GM12878 (cell line): ENCODE data around the gene SYCE1L. TPM values are rescaled to one million over a fixed set of nuclear protein-coding genes. Genes with fewer than 3 reads are reported as not detected.

Source experiments
- CBX3 ChIP-seq: fragments of 200-600 bp; sonication (generic); IDR thresholded peaks from 2 replicates; pipeline ENCODE4 v1.6.1; 2016; ENCODE audit warnings: low read depth, borderline replicate concordance
- CEBPB ChIP-seq, 2 experiments: fragments of 150-350 bp in 1 of 2; IDR thresholded peaks; 2 replicates each; pipeline ENCODE4 v1.6.1; 2012 to 2014; ENCODE audit warnings: low read depth in 2 of 2, low read length in 2 of 2, borderline replicate concordance in 1 of 2, inconsistent platforms in 1 of 2
- CHD4 ChIP-seq: fragments of 200-600 bp; sonication (generic); IDR thresholded peaks from 2 replicates; pipeline ENCODE4 v1.6.1; 2016; ENCODE audit warnings: mild to moderate bottlenecking
- CREM ChIP-seq: IDR thresholded peaks from 2 replicates; pipeline ENCODE4 v1.6.1; 2014; ENCODE audit warnings: antibody characterized with exemption, low read depth
- EP300 ChIP-seq, 2 experiments: fragments of 150-350 bp in 1 of 2; IDR thresholded peaks; 2 replicates each; pipeline ENCODE4 v1.6.1; 2011 to 2012; ENCODE audit warnings: low read depth in 2 of 2, low read length in 2 of 2, borderline replicate concordance in 1 of 2, improper control_type of control experiment in 1 of 2, inconsistent platforms in 1 of 2; ENCODE audit not compliant: control insufficient read depth in 1 of 2
- FOXM1 ChIP-seq: IDR thresholded peaks from 2 replicates; pipeline ENCODE4 v1.6.1; 2012; ENCODE audit warnings: low read depth, mild to moderate bottlenecking, inconsistent platforms, low read length, moderate library complexity
- HDGF ChIP-seq: fragments of 450-650 bp; IDR thresholded peaks from 2 replicates; pipeline ENCODE4 v1.6.1; 2016; ENCODE audit warnings: antibody characterized with exemption
- IRF4 ChIP-seq: IDR thresholded peaks from 2 replicates; pipeline ENCODE4 v1.6.1; 2011; ENCODE audit warnings: low read depth, low read length
- JUNB ChIP-seq: IDR thresholded peaks from 2 replicates; pipeline ENCODE4 v1.6.1; 2016; ENCODE audit warnings: antibody characterized with exemption, mild to moderate bottlenecking
- JUND ChIP-seq: IDR thresholded peaks from 2 replicates; pipeline ENCODE4 v1.6.1; 2012; ENCODE audit warnings: low read depth, mild to moderate bottlenecking, low read length, improper control_type of control experiment, moderate library complexity
- MTA2 ChIP-seq: fragments of 450-650 bp; IDR thresholded peaks from 2 replicates; pipeline ENCODE4 v1.6.1; 2016; ENCODE audit warnings: low read depth, mild to moderate bottlenecking, moderate library complexity
- MYC ChIP-seq: IDR thresholded peaks from 2 replicates; pipeline ENCODE4 v1.6.1; 2011; ENCODE audit warnings: mild to moderate bottlenecking, low read length, moderate library complexity, inconsistent platforms; ENCODE audit not compliant: insufficient read depth, insufficient replicate concordance, insufficient read length, severe bottlenecking
- PAX5 ChIP-seq: IDR thresholded peaks from 2 replicates; pipeline ENCODE4 v1.6.1; 2011; ENCODE audit warnings: low read depth, low read length, borderline replicate concordance
- STAT3 ChIP-seq: IDR thresholded peaks from 2 replicates; pipeline ENCODE4 v1.6.1; 2011; ENCODE audit warnings: low read depth, low read length, improper control_type of control experiment
- SUPT20H ChIP-seq: IDR thresholded peaks from 2 replicates; pipeline ENCODE4 v1.6.1; 2011; ENCODE audit warnings: low read depth, mild to moderate bottlenecking, low read length, moderate library complexity, borderline replicate concordance; ENCODE audit not compliant: control insufficient read depth
- TCF3 ChIP-seq: IDR thresholded peaks from 2 replicates; pipeline ENCODE4 v1.6.1; 2012; ENCODE audit warnings: low read depth, mild to moderate bottlenecking, low read length, borderline replicate concordance; ENCODE audit not compliant: insufficient read depth
- ZBED1 ChIP-seq: IDR thresholded peaks from 2 replicates; pipeline ENCODE4 v1.6.1; 2016; ENCODE audit warnings: borderline replicate concordance
- polyA plus RNA-seq, 11 experiments: library from polyadenylated mRNA; depleted of rRNA in 4 of 11; unstranded in 6 of 11; stranded (reverse) in 5 of 11; fragments of >200 nt; fragmentation: Nextera tagmentation in 4 of 11; fragmentation: Illumina TruSeq in 1 of 11; extraction: Ambion mirVana in 4 of 11; extraction: Trizol in 1 of 11; gene quantifications; 1 replicate in 1 of 11; 2 replicates in 10 of 11; pipeline versions ENCODE4 v1.2.1 to v1.2.3, GENCODE V29; 2011 to 2016; ENCODE audit warnings: inconsistent platforms in 2 of 11, missing spikeins in 2 of 11, low read depth in 1 of 11
- total RNA-seq, 4 experiments: library from RNA; depleted of rRNA in 3 of 4; stranded (reverse); fragments of >200 nt in 3 of 4; fragmentation: Illumina TruSeq in 1 of 4; extraction: Trizol in 1 of 4; gene quantifications; 2 replicates each; pipeline versions ENCODE4 v1.2.1 to v1.2.3, GENCODE V29; 2013 to 2021
- TF ChIP-seq, protein P1 (sequence below): fragments of 450-650 bp; IDR thresholded peaks from 2 replicates; pipeline ENCODE4 v1.6.1; 2017; ENCODE audit warnings: low read depth, mild to moderate bottlenecking, moderate library complexity
- TF ChIP-seq, protein P2 (sequence below): fragments of 450-650 bp; IDR thresholded peaks from 2 replicates; pipeline ENCODE4 v1.6.1; 2016; ENCODE audit warnings: mild to moderate bottlenecking, moderate library complexity, borderline replicate concordance
- TF ChIP-seq, protein P3 (sequence below): fragments of 450-650 bp; IDR thresholded peaks from 2 replicates; pipeline ENCODE4 v1.6.1; 2017; ENCODE audit warnings: mild to moderate bottlenecking, moderate library complexity

SYCE1L gene
- total and polyA plus RNA-seq, 10 of the 15 experiments (the other 5 are each of a cell fraction or from before 2014, with no cell fraction given): 0.35 to 4.6 (median 0.91) TPM; not detected in 5

DNA sequence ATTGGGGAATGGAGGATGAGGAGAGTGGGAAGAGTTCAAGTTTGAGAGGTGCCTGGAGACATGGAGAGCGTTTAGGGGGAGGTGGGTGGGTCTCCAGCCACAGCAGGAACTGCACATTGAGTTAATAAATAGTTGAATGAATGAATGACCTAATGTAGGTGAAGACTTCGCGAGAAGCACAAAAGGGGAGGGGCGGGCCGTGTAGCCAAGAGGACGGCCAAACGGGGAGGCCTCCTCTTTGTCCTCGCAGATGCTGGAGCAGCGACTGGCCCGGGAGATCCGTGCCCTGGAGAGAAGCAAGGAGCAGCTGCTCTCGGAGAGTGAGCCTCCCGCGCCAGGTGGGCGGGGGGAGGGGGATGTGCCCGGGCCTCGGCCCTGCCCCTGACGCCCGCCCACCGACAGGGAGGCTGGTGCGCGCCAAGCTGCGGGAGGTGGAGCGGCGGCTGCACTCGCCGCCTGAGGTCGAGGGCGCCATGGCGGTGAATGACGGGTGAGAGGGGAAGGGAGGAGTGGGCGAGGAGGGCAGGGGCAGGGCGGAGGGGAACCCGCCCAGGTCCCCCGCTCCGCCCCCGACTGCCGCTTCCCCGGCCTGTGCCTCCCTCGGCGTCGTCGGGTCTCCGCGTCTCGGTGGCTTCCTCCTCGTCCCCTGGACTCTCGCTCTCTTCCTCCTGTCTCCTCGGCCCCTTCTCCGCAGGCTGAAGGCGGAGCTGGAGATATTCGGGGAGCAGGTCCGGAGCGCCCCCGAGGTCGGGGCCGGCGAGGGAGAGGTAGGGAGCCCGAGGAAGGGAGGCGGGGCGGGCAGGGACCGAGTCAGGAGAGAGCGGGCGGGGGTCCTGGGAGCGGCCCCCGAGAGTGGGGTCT is 12.9 kb downstream of the SYCE1L start (continued):
- TF ChIP-seq STAT3: no peak
- TF ChIP-seq JUNB: no peak
- no peak for TF ChIP-seq HDGF
- TF ChIP-seq, protein P1, sequence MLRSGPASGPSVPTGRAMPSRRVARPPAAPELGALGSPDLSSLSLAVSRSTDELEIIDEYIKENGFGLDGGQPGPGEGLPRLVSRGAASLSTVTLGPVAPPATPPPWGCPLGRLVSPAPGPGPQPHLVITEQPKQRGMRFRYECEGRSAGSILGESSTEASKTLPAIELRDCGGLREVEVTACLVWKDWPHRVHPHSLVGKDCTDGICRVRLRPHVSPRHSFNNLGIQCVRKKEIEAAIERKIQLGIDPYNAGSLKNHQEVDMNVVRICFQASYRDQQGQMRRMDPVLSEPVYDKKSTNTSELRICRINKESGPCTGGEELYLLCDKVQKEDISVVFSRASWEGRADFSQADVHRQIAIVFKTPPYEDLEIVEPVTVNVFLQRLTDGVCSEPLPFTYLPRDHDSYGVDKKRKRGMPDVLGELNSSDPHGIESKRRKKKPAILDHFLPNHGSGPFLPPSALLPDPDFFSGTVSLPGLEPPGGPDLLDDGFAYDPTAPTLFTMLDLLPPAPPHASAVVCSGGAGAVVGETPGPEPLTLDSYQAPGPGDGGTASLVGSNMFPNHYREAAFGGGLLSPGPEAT: peak; percentile 34; the same call in 1 of the 2 replicates
- no peak for TF ChIP-seq CREM
- TF ChIP-seq CHD4: no peak
- TF ChIP-seq TCF3: peak; percentile 89; the same call in 1 of the 2 replicates
- TF ChIP-seq SUPT20H: no peak
- TF ChIP-seq JUND: no peak
- TF ChIP-seq, protein P2, sequence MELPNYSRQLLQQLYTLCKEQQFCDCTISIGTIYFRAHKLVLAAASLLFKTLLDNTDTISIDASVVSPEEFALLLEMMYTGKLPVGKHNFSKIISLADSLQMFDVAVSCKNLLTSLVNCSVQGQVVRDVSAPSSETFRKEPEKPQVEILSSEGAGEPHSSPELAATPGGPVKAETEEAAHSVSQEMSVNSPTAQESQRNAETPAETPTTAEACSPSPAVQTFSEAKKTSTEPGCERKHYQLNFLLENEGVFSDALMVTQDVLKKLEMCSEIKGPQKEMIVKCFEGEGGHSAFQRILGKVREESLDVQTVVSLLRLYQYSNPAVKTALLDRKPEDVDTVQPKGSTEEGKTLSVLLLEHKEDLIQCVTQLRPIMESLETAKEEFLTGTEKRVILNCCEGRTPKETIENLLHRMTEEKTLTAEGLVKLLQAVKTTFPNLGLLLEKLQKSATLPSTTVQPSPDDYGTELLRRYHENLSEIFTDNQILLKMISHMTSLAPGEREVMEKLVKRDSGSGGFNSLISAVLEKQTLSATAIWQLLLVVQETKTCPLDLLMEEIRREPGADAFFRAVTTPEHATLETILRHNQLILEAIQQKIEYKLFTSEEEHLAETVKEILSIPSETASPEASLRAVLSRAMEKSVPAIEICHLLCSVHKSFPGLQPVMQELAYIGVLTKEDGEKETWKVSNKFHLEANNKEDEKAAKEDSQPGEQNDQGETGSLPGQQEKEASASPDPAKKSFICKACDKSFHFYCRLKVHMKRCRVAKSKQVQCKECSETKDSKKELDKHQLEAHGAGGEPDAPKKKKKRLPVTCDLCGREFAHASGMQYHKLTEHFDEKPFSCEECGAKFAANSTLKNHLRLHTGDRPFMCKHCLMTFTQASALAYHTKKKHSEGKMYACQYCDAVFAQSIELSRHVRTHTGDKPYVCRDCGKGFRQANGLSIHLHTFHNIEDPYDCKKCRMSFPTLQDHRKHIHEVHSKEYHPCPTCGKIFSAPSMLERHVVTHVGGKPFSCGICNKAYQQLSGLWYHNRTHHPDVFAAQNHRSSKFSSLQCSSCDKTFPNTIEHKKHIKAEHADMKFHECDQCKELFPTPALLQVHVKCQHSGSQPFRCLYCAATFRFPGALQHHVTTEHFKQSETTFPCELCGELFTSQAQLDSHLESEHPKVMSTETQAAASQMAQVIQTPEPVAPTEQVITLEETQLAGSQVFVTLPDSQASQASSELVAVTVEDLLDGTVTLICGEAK: no peak
- no peak for TF ChIP-seq EP300 (IDR thresholded peaks at IDR 0.05; ENCODE audit: borderline replicate concordance in 1 of 2, control insufficient read depth in 1 of 2, low read depth in 2 of 2, low read length in 2 of 2)
- no peak for TF ChIP-seq ZBED1
- no peak for TF ChIP-seq IRF4
- TF ChIP-seq, protein P3, sequence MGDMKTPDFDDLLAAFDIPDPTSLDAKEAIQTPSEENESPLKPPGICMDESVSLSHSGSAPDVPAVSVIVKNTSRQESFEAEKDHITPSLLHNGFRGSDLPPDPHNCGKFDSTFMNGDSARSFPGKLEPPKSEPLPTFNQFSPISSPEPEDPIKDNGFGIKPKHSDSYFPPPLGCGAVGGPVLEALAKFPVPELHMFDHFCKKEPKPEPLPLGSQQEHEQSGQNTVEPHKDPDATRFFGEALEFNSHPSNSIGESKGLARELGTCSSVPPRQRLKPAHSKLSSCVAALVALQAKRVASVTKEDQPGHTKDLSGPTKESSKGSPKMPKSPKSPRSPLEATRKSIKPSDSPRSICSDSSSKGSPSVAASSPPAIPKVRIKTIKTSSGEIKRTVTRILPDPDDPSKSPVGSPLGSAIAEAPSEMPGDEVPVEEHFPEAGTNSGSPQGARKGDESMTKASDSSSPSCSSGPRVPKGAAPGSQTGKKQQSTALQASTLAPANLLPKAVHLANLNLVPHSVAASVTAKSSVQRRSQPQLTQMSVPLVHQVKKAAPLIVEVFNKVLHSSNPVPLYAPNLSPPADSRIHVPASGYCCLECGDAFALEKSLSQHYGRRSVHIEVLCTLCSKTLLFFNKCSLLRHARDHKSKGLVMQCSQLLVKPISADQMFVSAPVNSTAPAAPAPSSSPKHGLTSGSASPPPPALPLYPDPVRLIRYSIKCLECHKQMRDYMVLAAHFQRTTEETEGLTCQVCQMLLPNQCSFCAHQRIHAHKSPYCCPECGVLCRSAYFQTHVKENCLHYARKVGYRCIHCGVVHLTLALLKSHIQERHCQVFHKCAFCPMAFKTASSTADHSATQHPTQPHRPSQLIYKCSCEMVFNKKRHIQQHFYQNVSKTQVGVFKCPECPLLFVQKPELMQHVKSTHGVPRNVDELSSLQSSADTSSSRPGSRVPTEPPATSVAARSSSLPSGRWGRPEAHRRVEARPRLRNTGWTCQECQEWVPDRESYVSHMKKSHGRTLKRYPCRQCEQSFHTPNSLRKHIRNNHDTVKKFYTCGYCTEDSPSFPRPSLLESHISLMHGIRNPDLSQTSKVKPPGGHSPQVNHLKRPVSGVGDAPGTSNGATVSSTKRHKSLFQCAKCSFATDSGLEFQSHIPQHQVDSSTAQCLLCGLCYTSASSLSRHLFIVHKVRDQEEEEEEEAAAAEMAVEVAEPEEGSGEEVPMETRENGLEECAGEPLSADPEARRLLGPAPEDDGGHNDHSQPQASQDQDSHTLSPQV: no peak
- no peak for TF ChIP-seq MYC
- TF ChIP-seq FOXM1: no peak
- no peak for TF ChIP-seq CBX3
- TF ChIP-seq PAX5: no peak
- TF ChIP-seq MTA2: no peak
- no peak for TF ChIP-seq CEBPB (IDR thresholded peaks at IDR 0.05; ENCODE audit: borderline replicate concordance in 1 of 2, low read depth in 2 of 2, low read length in 2 of 2)
